GF-D8 (cell line): ENCODE results near the gene ICOS.
"Not testable (repeated sequence)": the region's sequence is repeated elsewhere in the genome, so short reads cannot be mapped to it uniquely, and the experiment has no call there.

Source experiments
- DNase-seq: peaks from one replicate; lab custom pipeline; 2025; lab: John Stamatoyannopoulos, UW

ICOS gene

GRCh38 chr2:203918264-203918663 lies 18.3 kb upstream of the ICOS start:
- no peak for DNase-seq

- DNase-seq: no peak
These were observed 17.7 kb upstream of the ICOS start for GRCh38 chr2:203918839-203919238.

- no peak for DNase-seq
These were observed 10.9 kb upstream of the ICOS start for GRCh38 chr2:203925512-203926158.

- DNase-seq: no peak
These were observed 7.7 kb upstream of the ICOS start for GRCh38 chr2:203928849-203929248.

- not testable (repeated sequence) for DNase-seq
These were observed 5.3 kb upstream of the ICOS start for GRCh38 chr2:203931262-203931661.

GRCh38 chr2:203934041-203934492 lies 2.5 kb upstream of the ICOS start:
- DNase-seq: no peak

GRCh38 chr2:203934711-203935438 lies 1.7 kb upstream of the ICOS start:
- DNase-seq: no peak

GRCh38 chr2:203935568-203935967 lies 995 bp upstream of the ICOS start:
- no peak for DNase-seq

GRCh38 chr2:203936949-203937348 lies 386 bp downstream of the ICOS start:
- DNase-seq: no peak

GRCh38 chr2:203937788-203938187 lies 1.2 kb downstream of the ICOS start:
- DNase-seq: no peak

- no peak for DNase-seq
These were observed 3.5 kb downstream of the ICOS start for GRCh38 chr2:203940039-203940438.

GRCh38 chr2:203943493-203944382 lies 7.2 kb downstream of the ICOS start:
- DNase-seq: not testable (repeated sequence)

GRCh38 chr2:203948733-203949132 lies 12.2 kb downstream of the ICOS start:
- no peak for DNase-seq

- DNase-seq: no peak
These were observed 12.7 kb downstream of the ICOS start for GRCh38 chr2:203949228-203949627.

GRCh38 chr2:203951366-203951902 lies 14.9 kb downstream of the ICOS start:
- no peak for DNase-seq

GRCh38 chr2:203959265-203959664 lies 22.7 kb downstream of the ICOS start:
- DNase-seq: no peak

- DNase-seq: no peak
These were observed 23.1 kb downstream of the ICOS start for GRCh38 chr2:203959672-203960071.

- DNase-seq: no peak
These were observed 24.2 kb downstream of the ICOS start for GRCh38 chr2:203960811-203961210.

GRCh38 chr2:203965190-203965589 lies 28.6 kb downstream of the ICOS start:
- DNase-seq: not testable (repeated sequence)

- no peak for DNase-seq
These were observed 34.7 kb downstream of the ICOS start for GRCh38 chr2:203971251-203971650.

- no peak for DNase-seq
These were observed 35.5 kb downstream of the ICOS start for GRCh38 chr2:203972066-203972465.

GRCh38 chr2:203973000-203973399 lies 36.4 kb downstream of the ICOS start:
- no peak for DNase-seq
